Kidney epithelial cell (primary cell): Measurements from ENCODE around the gene ABCC5. TPM values are rescaled to one million over a fixed set of nuclear protein-coding genes. Genes with fewer than 3 reads are reported as not detected.

Experiments used
- DNase-seq: peaks from one replicate; pipeline ENCODE4 v3.0.0-alpha.2; 2010; ENCODE audit warnings: low read depth
- H3K27me3 ChIP-seq: 2 replicates; pipeline ENCODE4 v1.6.0; 2011; ENCODE audit warnings: low read length; ENCODE audit not compliant: control insufficient read depth, insufficient read depth
- H3K36me3 ChIP-seq: 2 replicates; pipeline ENCODE4 v1.5.1; 2011; ENCODE audit warnings: low read length; ENCODE audit not compliant: control insufficient read depth, insufficient read depth
- H3K4me3 ChIP-seq: 2 replicates; pipeline ENCODE4 v1.5.1; 2011; ENCODE audit warnings: low read depth, mild to moderate bottlenecking, control low read depth, low read length
- CTCF ChIP-seq: IDR thresholded peaks from 2 replicates; pipeline ENCODE4 v1.5.1; 2011; ENCODE audit warnings: mild to moderate bottlenecking, moderate library complexity, low read length, control low read depth, inconsistent platforms; ENCODE audit not compliant: insufficient read depth, poor library complexity, severe bottlenecking
- total RNA-seq: library from RNA; depleted of rRNA; stranded (reverse); fragments of >200 nt; gene quantifications from 2 replicates; pipeline ENCODE4 v1.2.3, GENCODE V29; 2015

ABCC5 gene
- total RNA-seq, 1 donor from 2014 or later: 9.1 TPM

- H3K36me3 ChIP-seq: no peaks in the 10 kb centered on the region
- DNase-seq: no peak
- no peak overlapping the region for H3K4me3 ChIP-seq
- no peaks in the 10 kb centered on the region for H3K27me3 ChIP-seq
- no peak for TF ChIP-seq CTCF
Measured at GRCh38 chr3:183975981-183976662, 41.6 kb downstream of the ABCC5 start.

DNA sequence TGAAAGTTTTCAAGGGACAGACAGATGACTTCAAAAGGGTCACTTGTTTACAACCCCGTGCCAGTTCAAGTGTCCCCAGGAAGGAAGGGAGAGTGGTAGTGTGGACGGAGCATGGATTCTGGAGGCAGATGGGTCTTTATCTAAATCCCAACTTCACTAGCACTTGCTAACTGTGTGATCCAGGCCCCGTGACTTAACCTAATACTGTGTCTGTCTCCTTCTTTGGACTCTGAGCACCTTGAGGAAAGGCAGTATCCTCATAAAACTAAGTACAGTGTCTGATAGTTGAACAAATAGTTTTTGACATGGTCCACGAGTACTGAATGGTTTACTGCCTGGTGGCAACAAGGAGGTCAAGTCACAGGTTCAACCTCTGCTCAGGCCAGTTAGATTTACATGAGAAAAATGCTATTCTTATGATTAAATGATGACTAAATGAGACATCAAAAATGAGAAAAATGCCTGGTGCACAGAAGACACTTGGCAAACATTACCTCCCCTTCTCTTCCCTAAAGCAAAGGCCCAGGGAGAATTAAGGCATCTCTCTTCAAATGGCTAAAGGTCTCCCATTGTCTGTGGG lies 48.9 kb downstream of the ABCC5 start:
- no peak for TF ChIP-seq CTCF
- no peaks in the 10 kb centered on the region for H3K36me3 ChIP-seq

DNA sequence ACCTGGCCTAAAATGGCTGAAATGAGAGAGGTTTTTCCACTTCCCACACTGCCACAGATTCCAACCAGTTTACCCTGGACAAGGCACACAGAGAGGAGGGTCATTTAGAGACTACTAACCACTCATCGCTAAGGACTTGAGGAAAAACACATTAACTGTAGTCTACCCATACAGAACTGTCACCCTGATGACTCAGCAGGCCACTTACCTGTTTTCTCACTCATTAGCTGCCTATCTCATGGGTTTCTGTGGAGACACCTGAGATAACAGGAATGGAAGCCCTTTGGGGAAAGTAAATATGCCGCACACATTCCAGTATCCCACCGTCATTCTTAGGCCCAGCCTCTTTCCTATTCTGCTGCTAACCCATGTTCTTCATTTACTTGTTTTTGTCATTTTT lies 50.0 kb downstream of the ABCC5 start:
- TF ChIP-seq CTCF: no peak
- H3K27me3 ChIP-seq: no peaks in the 10 kb centered on the region
- H3K36me3 ChIP-seq: no peaks in the 10 kb centered on the region
- no peak overlapping the region for H3K4me3 ChIP-seq
- no peak for DNase-seq

More for the DNA sequence above, 48.9 kb downstream of the ABCC5 start:
- Histone ChIP-seq H3K4me3 (no peak overlapping the region), H3K27me3 (no peaks in the 10 kb centered on the region)
- no peak for DNase-seq

DNA sequence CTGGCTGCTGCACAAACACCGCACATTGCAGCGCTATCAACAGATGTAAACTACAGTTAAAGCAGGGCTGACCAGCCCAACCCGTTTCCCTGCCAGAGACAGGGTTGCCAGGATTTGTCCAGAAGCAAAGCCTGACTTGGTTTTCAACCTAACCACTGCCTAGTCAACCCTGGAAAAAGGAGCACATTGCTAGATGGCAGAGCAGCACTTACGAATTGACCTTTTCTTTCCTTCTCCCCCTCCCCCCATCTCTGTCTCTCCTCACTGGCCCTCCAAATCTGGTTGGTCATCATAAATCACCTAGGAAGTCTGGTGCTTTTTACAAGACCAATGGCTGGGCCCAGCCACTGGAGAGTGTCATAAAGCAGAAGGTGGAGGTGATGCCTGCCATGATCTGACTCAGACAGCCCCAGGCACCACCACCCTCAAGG lies 51.3 kb downstream of the ABCC5 start:
- Histone ChIP-seq H3K27me3 (no peaks in the 10 kb centered on the region), H3K36me3 (peaks cover under 1% of the 10 kb centered on the region), H3K4me3 (no peak overlapping the region)
- TF ChIP-seq CTCF: no peak
- no peak for DNase-seq

DNA sequence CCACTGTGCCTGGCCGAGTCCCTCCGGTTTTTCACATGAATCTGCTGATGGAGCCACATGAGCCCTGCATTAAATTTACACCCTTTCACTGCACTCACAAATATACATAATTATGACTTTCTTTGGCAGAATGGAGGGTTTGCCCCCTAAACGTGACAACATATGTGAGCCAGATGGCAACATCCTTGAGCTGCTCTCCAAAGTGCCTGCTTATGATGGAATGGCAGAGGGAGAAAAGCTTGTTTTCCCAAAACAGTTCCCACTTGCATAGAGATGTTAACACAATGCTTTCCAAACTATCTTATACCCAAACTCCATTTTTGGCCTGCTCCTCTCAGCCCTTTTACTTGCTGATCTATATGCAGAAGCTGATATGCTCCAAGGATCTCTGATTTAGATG lies 54.9 kb downstream of the ABCC5 start:
- H3K36me3 ChIP-seq: peaks cover 1% of the 10 kb centered on the region

More for the DNA sequence above, 54.9 kb downstream of the ABCC5 start:
- H3K27me3 ChIP-seq: no peaks in the 10 kb centered on the region
- no peak for DNase-seq
- no peak overlapping the region for H3K4me3 ChIP-seq
- TF ChIP-seq CTCF: no peak
